SU-DHL-6 (cell line): ENCODE data around the gene MID2.

ENCODE experiments used
- CTCF ChIP-seq: fragments of 200-600 bp; sonication (generic); IDR thresholded peaks from one replicate; pipeline ENCODE4 v1.5.1; 2017; ENCODE audit warnings: antibody characterized with exemption, mild to moderate bottlenecking, low read length, moderate library complexity; ENCODE audit not compliant: insufficient read depth, poor library complexity, severe bottlenecking
- EZH2phosphoT487 ChIP-seq: fragments of 200-600 bp; sonication (generic), shearing (Covaris generic); conservative IDR thresholded peaks from 2 replicates; pipeline ENCODE4 v1.6.1; 2018; ENCODE audit warnings: mild to moderate bottlenecking, antibody characterized with exemption, low read length, moderate library complexity, mixed read lengths

- TF ChIP-seq CTCF (no peak), EZH2phosphoT487 (no peak)
Observed at GRCh38 chrX:107935664-107936433, 110.2 kb downstream of the MID2 start.
